Motor neuron (in vitro differentiated cells): ENCODE results near the gene PATZ1. TPM values are rescaled to one million over a fixed set of nuclear protein-coding genes. Genes with fewer than 3 reads are reported as not detected.
A peak's percentile ranks its signal among the peaks of the same experiment; 100 is the strongest.

Experiments used
- ATAC-seq, 8 experiments: fragments of 200-7000 bp; cut with Tn5 transposase; replicated peaks in 6 of 8; 2 replicates each; pipeline ENCODE4 v1.8.0; 2021; ENCODE audit warnings: mild to moderate bottlenecking in 8 of 8, moderate library complexity in 8 of 8
- H3K27ac ChIP-seq, 2 donors: fragments of 250-450 bp; sonication (Bioruptor Pico); 2 replicates each; pipeline ENCODE4 v1.9.0; 2021; ENCODE audit warnings: antibody characterized with exemption in 2 of 2, mild to moderate bottlenecking in 2 of 2, moderate library complexity in 1 of 2
- H3K4me1 ChIP-seq, 2 donors: fragments of 250-450 bp; sonication (Bioruptor Pico); replicated peaks in 1 of 2; 2 replicates each; pipeline ENCODE4 v1.6.1; 2021; ENCODE audit warnings: antibody characterized with exemption in 2 of 2, mild to moderate bottlenecking in 2 of 2, moderate library complexity in 1 of 2
- H3K4me3 ChIP-seq, 5 donors: fragments of 250-450 bp; sonication (Bioruptor Pico); 2 replicates each; pipeline ENCODE4 v1.9.0; 2021; ENCODE audit warnings: antibody characterized with exemption in 5 of 5, mild to moderate bottlenecking in 5 of 5, moderate library complexity in 4 of 5
- WGBS, 10 experiments: fragments of 450-650 bp; shearing (Covaris generic); methylation state at CpG; one replicate each; pipeline ENCODE4 v1.0.0; 2022; 5-methylcytosine and 5-hydroxymethylcytosine counted together
- in situ Hi-C, 9 experiments: fragments of 400-800 bp; cut with MboI; loops; one replicate each; pipeline ENCODE4 v1.15.0; 2021; ENCODE audit warnings: low sequenced_read_pairs in 9 of 9, low pct_unique_long_range_greater_than_20kb in 2 of 9; ENCODE audit not compliant: unreplicated experiment in 9 of 9
- total RNA-seq, 8 experiments: library from RNA; unstranded; fragments of 300-600 nt; gene quantifications; 2 replicates each; pipeline versions ENCODE4 v1.2.3 to v1.2.4, GENCODE V29; 2022

PATZ1 gene
- total RNA-seq, 8 experiments from 2014 or later, result 4.7 to 69.6 (median 31.9) TPM

DNA sequence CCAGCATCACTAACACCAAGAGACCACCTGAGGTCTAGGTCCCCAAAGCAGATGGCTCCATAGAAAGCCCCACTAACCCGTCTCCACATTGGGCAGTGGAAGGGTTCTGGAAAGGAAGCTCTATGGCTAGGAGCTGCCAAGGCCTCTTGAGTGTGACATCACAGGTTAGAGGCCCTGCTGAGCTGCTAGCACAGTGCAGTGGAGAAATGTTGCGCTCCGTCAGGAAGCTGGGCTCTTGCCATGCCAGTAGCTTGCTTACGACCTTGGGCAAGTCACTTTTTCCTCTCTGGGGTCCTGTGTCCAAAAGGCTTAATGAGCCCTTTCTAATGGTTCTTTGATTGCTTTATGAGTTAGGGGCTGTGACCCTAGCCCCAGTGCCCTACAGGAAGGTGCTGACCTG lies 64.4 kb downstream of the PATZ1 start:
- WGBS, 10 experiments, result 0 to 100% (median 95%) methylated on average over 1 to 3 of the region's 4 CpGs; no CpG with 5 or more reads in 4 of the 10 experiments
- in situ Hi-C loops, result no loop called here
- Histone ChIP-seq H3K4me1 (peaks cover 0 to 9% of the 10 kb centered on the region in 2 donors), H3K27ac (no peak overlapping the region), H3K4me3 (no peak overlapping the region)
- ATAC-seq, result no peak

DNA sequence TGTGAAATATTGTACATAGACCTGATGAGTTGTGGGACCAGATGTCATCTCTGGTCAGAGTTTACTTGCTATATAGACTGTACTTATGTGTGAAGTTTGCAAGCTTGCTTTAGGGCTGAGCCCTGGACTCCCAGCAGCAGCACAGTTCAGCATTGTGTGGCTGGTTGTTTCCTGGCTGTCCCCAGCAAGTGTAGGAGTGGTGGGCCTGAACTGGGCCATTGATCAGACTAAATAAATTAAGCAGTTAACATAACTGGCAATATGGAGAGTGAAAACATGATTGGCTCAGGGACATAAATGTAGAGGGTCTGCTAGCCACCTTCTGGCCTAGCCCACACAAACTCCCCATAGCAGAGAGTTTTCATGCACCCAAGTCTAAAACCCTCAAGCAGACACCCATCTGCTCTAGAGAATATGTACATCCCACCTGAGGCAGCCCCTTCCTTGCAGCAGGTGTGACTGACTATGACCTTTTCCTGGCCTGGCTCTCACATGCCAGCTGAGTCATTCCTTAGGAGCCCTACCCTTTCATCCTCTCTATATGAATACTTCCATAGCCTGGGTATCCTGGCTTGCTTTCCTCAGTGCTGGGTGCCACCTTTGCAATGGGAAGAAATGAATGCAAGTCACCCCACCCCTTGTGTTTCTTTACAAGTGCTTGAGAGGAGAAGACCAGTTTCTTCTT lies 66.2 kb downstream of the PATZ1 start:
- Histone ChIP-seq H3K27ac (no peak overlapping the region), H3K4me3 (no peak overlapping the region), H3K4me1 (peaks cover 0 to 8% of the 10 kb centered on the region in 2 donors)
- in situ Hi-C loops, result no loop called here
- ATAC-seq, result peak in 2 of 8 experiments; percentile 65 to 70

DNA sequence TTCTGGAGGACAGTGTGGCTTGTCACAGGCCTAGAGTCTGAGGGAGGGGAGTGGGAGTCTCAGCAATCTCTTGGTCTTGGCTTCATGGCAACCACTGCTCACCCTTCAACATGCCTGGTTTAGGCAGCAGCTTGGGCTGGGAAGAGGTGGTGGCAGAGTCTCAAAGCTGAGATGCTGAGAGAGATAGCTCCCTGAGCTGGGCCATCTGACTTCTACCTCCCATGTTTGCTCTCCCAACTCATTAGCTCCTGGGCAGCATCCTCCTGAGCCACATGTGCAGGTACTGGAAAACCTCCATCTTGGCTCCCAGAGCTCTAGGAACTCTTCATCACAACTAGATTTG lies 66.8 kb downstream of the PATZ1 start:
- no peak overlapping the region for H3K27ac ChIP-seq
- no peak overlapping the region for H3K4me3 ChIP-seq
- no peak for ATAC-seq
- in situ Hi-C loops, result no loop called here
- peaks cover 0 to 1% of the 10 kb centered on the region in 2 donors for H3K4me1 ChIP-seq

DNA sequence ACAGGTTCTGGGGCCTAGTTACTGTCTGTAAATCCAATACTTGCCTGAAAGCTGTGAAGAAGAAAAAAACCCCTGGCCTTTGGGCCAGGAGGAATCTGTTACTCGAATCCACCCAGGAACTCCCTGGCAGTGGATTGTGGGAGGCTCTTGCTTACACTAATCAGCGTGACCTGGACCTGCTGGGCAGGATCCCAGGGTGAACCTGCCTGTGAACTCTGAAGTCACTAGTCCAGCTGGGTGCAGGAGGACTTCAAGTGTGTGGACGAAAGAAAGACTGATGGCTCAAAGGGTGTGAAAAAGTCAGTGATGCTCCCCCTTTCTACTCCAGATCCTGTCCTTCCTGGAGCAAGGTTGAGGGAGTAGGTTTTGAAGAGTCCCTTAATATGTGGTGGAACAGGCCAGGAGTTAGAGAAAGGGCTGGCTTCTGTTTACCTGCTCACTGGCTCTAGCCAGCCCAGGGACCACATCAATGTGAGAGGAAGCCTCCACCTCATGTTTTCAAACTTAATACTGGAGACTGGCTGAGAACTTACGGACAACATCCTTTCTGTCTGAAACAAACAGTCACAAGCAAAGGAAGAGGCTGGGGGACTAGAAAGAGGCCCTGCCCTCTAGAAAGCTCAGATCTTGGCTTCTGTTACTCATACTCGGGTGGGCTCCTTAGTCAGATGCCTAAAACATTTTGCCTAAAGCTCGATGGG lies 67.4 kb downstream of the PATZ1 start:
- no peaks in the 10 kb centered on the region for H3K4me1 ChIP-seq
- ATAC-seq, result no peak
- H3K4me3 ChIP-seq, result no peak overlapping the region
- whole genome bisulfite sequencing, 10 experiments, result 88 to 100% (median 100%) methylated on average over 1 to 5 of the region's 6 CpGs; no CpG with 5 or more reads in 3 of the 10 experiments
- no peak overlapping the region for H3K27ac ChIP-seq
- in situ Hi-C loops, result no loop called here

DNA sequence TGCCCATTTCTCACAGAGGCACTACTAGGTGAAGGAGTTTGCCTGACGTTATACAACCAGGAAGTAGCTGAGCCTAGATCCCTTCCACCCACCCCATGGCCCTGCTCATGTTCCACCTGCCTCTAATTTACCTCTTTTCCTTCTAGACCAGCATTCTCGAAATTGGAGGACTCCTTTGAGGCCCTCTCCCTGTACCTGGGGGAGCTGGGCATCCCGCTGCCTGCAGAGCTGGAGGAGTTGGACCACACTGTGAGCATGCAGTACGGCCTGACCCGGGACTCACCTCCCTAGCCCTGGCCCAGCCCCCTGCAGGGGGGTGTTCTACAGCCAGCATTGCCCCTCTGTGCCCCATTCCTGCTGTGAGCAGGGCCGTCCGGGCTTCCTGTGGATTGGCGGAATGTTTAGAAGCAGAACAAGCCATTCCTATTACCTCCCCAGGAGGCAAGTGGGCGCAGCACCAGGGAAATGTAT lies 68.0 kb downstream of the PATZ1 start:
- Histone ChIP-seq H3K27ac (no peak overlapping the region), H3K4me1 (no peaks in the 10 kb centered on the region), H3K4me3 (no peak overlapping the region)
- 40 to 100% (median 95%) methylated on average over 1 to 6 of the region's 9 CpGs; no CpG with 5 or more reads in 4 of the 10 experiments for WGBS, 10 experiments
- in situ Hi-C loops, result no loop called here
- peak in 1 of 8 experiments; percentile 10 for ATAC-seq

DNA sequence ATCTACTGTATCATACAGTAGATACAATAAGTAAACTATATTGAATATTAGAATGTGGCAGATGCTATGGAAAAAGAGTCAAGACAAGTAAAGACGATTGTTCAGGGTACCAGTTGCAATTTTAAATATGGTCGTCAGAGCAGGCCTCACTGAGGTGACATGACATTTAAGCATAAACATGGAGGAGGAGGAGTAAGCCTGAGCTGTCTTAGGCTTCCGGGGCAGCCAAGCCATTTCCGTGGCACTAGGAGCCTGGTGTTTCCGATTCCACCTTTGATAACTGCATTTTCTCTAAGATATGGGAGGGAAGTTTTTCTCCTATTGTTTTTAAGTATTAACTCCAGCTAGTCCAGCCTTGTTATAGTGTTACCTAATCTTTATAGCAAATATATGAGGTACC lies 68.4 kb downstream of the PATZ1 start:
- Histone ChIP-seq H3K4me1 (peaks cover 0 to under 1% of the 10 kb centered on the region in 2 donors), H3K27ac (no peak overlapping the region), H3K4me3 (no peak overlapping the region)
- ATAC-seq, result no peak
- 22 to 100% (median 85%) methylated on average over 1 to 5 of the region's 5 CpGs; no CpG with 5 or more reads in 4 of the 10 experiments for WGBS, 10 experiments
- in situ Hi-C loops, result no loop called here

DNA sequence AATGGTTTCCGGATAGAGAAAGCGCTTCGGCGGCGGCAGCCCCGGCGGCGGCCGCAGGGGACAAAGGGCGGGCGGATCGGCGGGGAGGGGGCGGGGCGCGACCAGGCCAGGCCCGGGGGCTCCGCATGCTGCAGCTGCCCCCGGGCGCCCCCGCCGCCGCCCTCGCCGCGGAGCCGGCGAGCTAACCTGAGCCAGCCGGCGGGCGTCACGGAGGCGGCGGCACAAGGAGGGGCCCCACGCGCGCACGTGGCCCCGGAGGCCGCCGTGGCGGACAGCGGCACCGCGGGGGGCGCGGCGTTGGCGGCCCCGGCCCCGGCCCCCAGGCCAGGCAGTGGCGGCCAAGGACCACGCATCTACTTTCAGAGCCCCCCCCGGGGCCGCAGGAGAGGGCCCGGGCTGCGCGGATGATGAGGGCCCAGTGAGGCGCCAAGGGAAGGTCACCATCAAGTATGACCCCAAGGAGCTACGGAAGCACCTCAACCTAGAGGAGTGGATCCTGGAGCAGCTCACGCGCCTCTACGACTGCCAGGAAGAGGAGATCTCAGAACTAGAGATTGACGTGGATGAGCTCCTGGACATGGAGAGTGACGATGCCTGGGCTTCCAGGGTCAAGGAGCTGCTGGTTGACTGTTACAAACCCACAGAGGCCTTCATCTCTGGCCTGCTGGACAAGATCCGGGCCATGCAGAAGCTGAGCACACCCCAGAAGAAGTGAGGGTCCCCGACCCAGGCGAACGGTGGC lies 69.5 kb downstream of the PATZ1 start:
- in situ Hi-C loops, result no loop called here
- peak in 1 of 8 experiments; percentile 19 for ATAC-seq
- peaks cover 0 to 3% of the 10 kb centered on the region in 2 donors for H3K4me1 ChIP-seq
- H3K4me3 ChIP-seq, result no peak overlapping the region
- 100% methylated on average over 1 to 12 of the region's 69 CpGs; no CpG with 5 or more reads in 6 of the 10 experiments for WGBS, 10 experiments
- H3K27ac ChIP-seq, result no peak overlapping the region

Other genes starting within 250 kb of the PATZ1 start
- 100 to 1,000 TPM in 2 of 8 experiments, 10 to 100 TPM in 6; 17.1 to 366 (median 42.5) TPM for gene SELENOM, start 238.8 kb downstream of the PATZ1 start, total RNA-seq
- 1 to 10 TPM; 1.2 to 6.0 (median 3.6) TPM for gene INPP5J, start 223.4 kb downstream of the PATZ1 start, total RNA-seq
- under 1 TPM; 0.05 to 0.90 (median 0.29) TPM for gene PLA2G3, start 205.8 kb downstream of the PATZ1 start, total RNA-seq
- 10 to 100 TPM; 15.9 to 34.7 (median 18.1) TPM for gene RNF185, start 186.2 kb downstream of the PATZ1 start, total RNA-seq
- gene LIMK2, start 134.0 kb downstream of the PATZ1 start, total RNA-seq, result 10 to 100 TPM; 10.1 to 58.5 (median 26.3) TPM
- 10 to 100 TPM in 1 of 8 experiments, 1 to 10 TPM in 7; 2.4 to 15.9 (median 5.6) TPM for gene PIK3IP1, start 53.9 kb downstream of the PATZ1 start, total RNA-seq
- 10 to 100 TPM; 56.4 to 84.8 (median 67.7) TPM for gene DRG1, start 53.3 kb upstream of the PATZ1 start, total RNA-seq
- gene EIF4ENIF1, start 143.5 kb upstream of the PATZ1 start, total RNA-seq, result 10 to 100 TPM; 10.5 to 30.0 (median 24.7) TPM
- gene SFI1, start 150.2 kb upstream of the PATZ1 start, total RNA-seq, result 10 to 100 TPM in 7 of 8 experiments, 1 to 10 TPM in 1; 5.2 to 23.1 (median 14.4) TPM